K562 (cell line): Measurements from ENCODE around the gene ST6GAL1. TPM values are rescaled to one million over a fixed set of nuclear protein-coding genes. Genes with fewer than 3 reads are reported as not detected.

ENCODE experiments used
- GTF3C2 ChIP-seq: IDR thresholded peaks from 3 replicates; pipeline ENCODE4 v1.6.1; 2011; ENCODE audit warnings: borderline replicate concordance, mild to moderate bottlenecking, moderate library complexity; ENCODE audit not compliant: insufficient read length; ENCODE audit errors: extremely low read depth
- MAZ ChIP-seq, 2 experiments: fragments of 450-650 bp in 1 of 2; sonication (generic) in 1 of 2; formaldehyde crosslinking; IDR thresholded peaks in 1 of 2; conservative IDR thresholded peaks in 1 of 2; 2 replicates each; pipeline versions ENCODE4 v1.4.0 to v1.5.0; 2020; ENCODE audit warnings: mild to moderate bottlenecking in 1 of 2, missing genetic modification reagents in 1 of 2
- NBN ChIP-seq: fragments of 450-650 bp; IDR thresholded peaks from 2 replicates; pipeline ENCODE4 v1.6.1; 2016; ENCODE audit warnings: low read depth, mild to moderate bottlenecking
- PREB ChIP-seq: sonication (generic); formaldehyde crosslinking; IDR thresholded peaks from 2 replicates; pipeline ENCODE4 v1.8.1; 2023; ENCODE audit warnings: mild to moderate bottlenecking, missing genetic modification reagents
- RBM34 ChIP-seq: fragments of 200-400 bp; formaldehyde crosslinking; IDR thresholded peaks from 2 replicates; pipeline ENCODE4 v1.6.1; 2018; ENCODE audit warnings: low read length, borderline replicate concordance; ENCODE audit not compliant: insufficient read depth
- SMAD2 ChIP-seq: fragments of 150-350 bp; IDR thresholded peaks from 2 replicates; pipeline ENCODE4 v1.6.1; 2014; ENCODE audit warnings: low read depth, mild to moderate bottlenecking, low read length
- SNIP1 ChIP-seq: fragments of 450-650 bp; IDR thresholded peaks from 2 replicates; pipeline ENCODE4 v1.7.1; 2017; ENCODE audit warnings: low read depth, mild to moderate bottlenecking
- TEAD1 ChIP-seq, 2 experiments: fragments of 450-650 bp in 1 of 2; sonication (generic) in 1 of 2; formaldehyde crosslinking; IDR thresholded peaks; 2 replicates each; pipeline versions ENCODE4 v1.4.0 to v1.8.0; 2020 to 2022; ENCODE audit warnings: mild to moderate bottlenecking in 2 of 2, missing genetic modification reagents in 1 of 2
- ZFP36 ChIP-seq: fragments of 150-350 bp; IDR thresholded peaks from 2 replicates; pipeline ENCODE4 v1.6.1; 2018; ENCODE audit warnings: low read length, low read depth; ENCODE audit not compliant: partially characterized antibody
- ZKSCAN3 ChIP-seq: fragments of 250-450 bp; sonication (Bioruptor Pico); IDR thresholded peaks from 2 replicates; pipeline ENCODE4 v1.4.0; 2020
- ZNF165 ChIP-seq: fragments of 250-450 bp; sonication (Bioruptor Pico); IDR thresholded peaks from 2 replicates; pipeline ENCODE4 v1.4.0; 2020; ENCODE audit warnings: borderline replicate concordance
- ZNF316 ChIP-seq: fragments of 450-650 bp; IDR thresholded peaks from 2 replicates; pipeline ENCODE4 v1.6.1; 2016
- ZNF398 ChIP-seq: fragments of 250-450 bp; sonication (Bioruptor Pico); IDR thresholded peaks from 2 replicates; pipeline ENCODE4 v1.8.0; 2021; ENCODE audit warnings: moderate library complexity, mild to moderate bottlenecking, inconsistent platforms
- ZNF512 ChIP-seq: IDR thresholded peaks from 2 replicates; pipeline ENCODE4 v1.6.1; 2016; ENCODE audit warnings: missing genetic modification characterization, missing compliant biosample characterization
- ZNF639 ChIP-seq, 2 experiments: fragments of 200-800 bp in 1 of 2; sonication (Bioruptor generic) in 1 of 2; sonication (generic) in 1 of 2; formaldehyde crosslinking in 1 of 2; IDR thresholded peaks in 1 of 2; conservative IDR thresholded peaks in 1 of 2; 2 replicates each; pipeline versions ENCODE4 v1.5.0 to v1.6.1; 2016 to 2020; ENCODE audit warnings: missing compliant biosample characterization in 1 of 2, missing genetic modification characterization in 1 of 2, missing genetic modification reagents in 1 of 2
- ZNF79 ChIP-seq: fragments of 250-450 bp; sonication (Bioruptor Pico); IDR thresholded peaks from 2 replicates; pipeline ENCODE4 v1.4.0; 2020; ENCODE audit warnings: low read depth, mild to moderate bottlenecking, moderate library complexity
- polyA plus RNA-seq, 8 experiments: library from polyadenylated mRNA; depleted of rRNA in 4 of 8; stranded (reverse) in 5 of 8; unstranded in 3 of 8; fragments of >200 nt; fragmentation: Nextera tagmentation in 2 of 8; fragmentation: Illumina TruSeq in 1 of 8; extraction: Ambion mirVana in 2 of 8; extraction: Trizol in 1 of 8; gene quantifications; 2 replicates each; pipeline versions ENCODE4 v1.2.1 to v1.2.3, GENCODE V29; 2011 to 2014; ENCODE audit warnings: inconsistent platforms in 1 of 8, missing spikeins in 1 of 8
- total RNA-seq, 7 experiments: library from RNA; depleted of rRNA in 6 of 7; stranded (reverse); fragments of >200 nt in 6 of 7; fragmentation: Illumina TruSeq in 2 of 7; extraction: Trizol in 2 of 7; gene quantifications; 2 replicates each; pipeline versions ENCODE4 v1.2.1 to v1.2.3, GENCODE V29; 2011 to 2021; ENCODE audit warnings: low replicate concordance in 1 of 7

The ST6GAL1 gene
- total and polyA plus RNA-seq, 9 of the 15 experiments (the other 6 are each of a cell fraction or from before 2014, with no cell fraction given), result 31.9 to 145 (median 71.0) TPM

- TF ChIP-seq ZNF398 (CRISPR knock-in tag) (no peak), NBN (no peak), ZFP36 (no peak), SMAD2 (no peak), MAZ (CRISPR knock-in tag; conservative IDR thresholded peaks at IDR 0.05 in 1 of 2, IDR thresholded peaks at IDR 0.05 in 1 of 2) (no peak), ZNF79 (CRISPR knock-in tag) (no peak), ZNF639 (CRISPR knock-in tag; conservative IDR thresholded peaks at IDR 0.05 in 1 of 2, IDR thresholded peaks at IDR 0.05 in 1 of 2) (peak in 1 of 2 experiments; percentile 74; a peak in 1 of 4 replicates), ZNF316 (peak; percentile 1; the same call in 1 of the 2 replicates), PREB (no peak), SNIP1 (no peak), ZNF512 (tag) (no peak), TEAD1 (CRISPR knock-in tag; IDR thresholded peaks at IDR 0.05) (no peak), ZNF165 (CRISPR knock-in tag) (no peak), RBM34 (no peak), GTF3C2 (no peak), ZKSCAN3 (no peak)
Measured at GRCh38 chr3:186997061-186997460, 66.7 kb downstream of the ST6GAL1 start (continued).
